Measurements from ENCODE around the gene INO80.
"Not testable (repeated sequence)": the region's sequence is repeated elsewhere in the genome, so short reads cannot be mapped to it uniquely, and the experiment has no call there.

INO80 gene

DNA sequence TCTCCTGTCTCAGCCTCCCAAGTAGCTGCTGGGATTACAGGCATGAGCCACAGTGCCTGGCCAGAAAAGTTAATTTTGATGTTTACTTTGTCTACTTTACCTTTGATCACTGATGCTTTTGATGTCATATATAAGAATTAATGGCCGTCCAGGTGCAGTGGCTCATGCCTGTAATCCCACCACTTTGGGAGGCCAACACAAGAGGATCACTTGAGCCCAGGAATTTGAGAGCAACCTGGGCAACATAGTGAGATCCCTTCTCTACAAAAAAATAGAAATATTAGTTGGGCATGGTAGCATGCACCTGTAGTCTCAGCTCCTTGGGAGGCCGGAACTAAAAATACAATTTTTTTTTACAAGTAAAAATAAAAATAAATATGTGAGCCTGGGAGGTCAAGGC, 6.8 kb upstream of the INO80 start:
- in situ Hi-C loops (cut with MboI; ENCODE audit: low sequenced_read_pairs), result no loop called here

DNA sequence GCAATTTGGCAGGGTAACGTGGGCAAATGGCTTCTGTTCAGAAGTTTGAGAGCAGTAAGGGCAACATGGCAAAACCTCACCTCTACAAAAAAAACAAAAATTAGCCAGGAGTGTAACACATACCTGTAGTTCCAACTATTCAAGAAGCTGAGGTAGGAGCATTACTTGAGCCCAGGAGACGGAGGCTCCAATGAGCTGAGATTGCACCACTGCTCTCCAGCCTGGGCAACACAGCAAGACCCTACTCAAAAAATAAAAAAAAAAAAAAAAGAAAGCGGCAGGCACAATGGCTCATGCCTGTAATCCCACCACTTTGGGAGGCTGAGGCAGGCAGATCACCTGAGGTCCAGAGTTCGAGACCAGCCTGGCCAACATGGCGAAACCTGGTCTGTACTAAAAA, 5.9 kb upstream of the INO80 start:
- in situ Hi-C loops (cut with MboI; ENCODE audit: low sequenced_read_pairs), result no loop called here

DNA sequence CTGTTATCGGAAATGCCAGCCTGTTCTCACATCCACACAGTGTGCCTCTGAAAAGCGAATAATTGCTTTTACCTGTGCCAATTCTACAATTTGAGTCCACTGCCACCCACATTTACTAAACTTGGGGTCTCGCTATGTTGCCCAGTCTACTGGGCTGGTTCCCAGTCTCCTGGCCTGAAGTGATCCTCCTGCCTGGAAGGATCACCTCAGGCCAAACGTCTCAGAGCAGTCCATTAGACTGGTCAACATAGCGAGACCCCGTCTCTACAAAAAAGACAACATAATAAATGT, 827 bp upstream of the INO80 start:
- in situ Hi-C loops (cut with MboI; ENCODE audit: low sequenced_read_pairs), result no loop called here

DNA sequence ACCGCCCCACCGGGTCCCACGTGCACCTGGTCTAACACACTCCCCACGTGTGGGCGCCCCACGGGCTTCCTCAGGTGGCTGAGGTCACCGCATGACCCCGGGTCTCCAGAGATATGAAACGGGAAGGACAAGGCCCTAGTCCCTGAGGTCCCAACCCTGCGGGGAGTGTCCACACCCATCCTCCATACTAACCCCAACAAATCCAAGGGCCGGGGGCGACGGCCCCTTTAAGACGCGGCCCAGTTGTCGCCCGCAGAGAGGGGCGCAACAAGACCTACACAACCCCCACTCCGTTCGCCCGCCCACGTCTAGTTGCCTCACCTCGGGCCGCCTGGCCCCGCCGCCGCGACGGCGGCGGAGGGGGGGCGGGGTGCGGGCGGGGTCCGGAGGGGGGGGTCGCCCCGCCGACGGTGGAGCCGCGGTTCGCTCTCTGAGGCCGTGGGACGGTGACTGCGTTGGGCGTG, 396 bp downstream of the INO80 start:
- in situ Hi-C loops (cut with MboI; ENCODE audit: low sequenced_read_pairs), result no loop called here

DNA sequence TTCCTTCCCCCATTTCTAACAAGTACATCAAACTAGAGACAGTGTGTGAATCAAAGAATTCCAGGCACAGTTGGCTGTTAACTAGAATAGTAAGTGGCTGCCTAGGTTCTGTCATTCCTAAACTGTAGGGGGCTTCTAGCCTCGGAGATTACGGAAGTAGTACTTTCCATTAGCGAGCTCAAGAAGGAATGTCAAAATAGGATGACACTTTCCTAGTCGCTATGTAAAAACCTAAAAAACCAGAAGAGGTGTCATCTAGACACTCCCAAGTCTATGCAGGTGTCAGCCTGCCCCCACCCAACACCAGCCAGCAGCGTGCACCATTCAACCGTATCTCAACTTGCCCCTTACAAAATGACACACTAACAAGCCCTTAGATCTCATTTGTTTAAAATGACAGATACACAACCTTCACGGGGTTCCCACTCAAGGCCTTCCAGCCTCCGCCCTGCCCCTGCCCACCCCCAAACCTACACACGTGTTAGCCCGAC, 874 bp downstream of the INO80 start:
- in situ Hi-C loops (cut with MboI; ENCODE audit: low sequenced_read_pairs), result no loop called here

DNA sequence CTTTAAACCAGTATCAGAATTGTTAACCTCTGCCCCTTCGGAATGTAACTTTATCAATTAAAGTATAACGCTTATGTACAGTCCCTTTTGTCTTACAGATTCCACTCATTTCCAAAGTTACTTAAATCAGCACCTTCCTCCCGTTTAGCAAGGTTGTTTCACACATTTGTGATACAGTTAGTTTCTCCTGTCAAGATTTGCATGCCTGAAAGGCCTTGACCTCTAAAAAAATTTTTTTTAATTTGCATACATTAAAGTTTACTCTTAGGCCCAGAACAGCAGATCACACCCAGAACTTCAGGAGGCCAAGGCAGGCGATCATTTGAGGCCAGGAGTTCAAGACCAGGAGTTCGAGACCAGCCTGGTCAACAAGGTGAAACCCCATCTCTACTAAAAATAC, 9.1 kb downstream of the INO80 start:
- in situ Hi-C loops (cut with MboI; ENCODE audit: low sequenced_read_pairs), result no loop called here

DNA sequence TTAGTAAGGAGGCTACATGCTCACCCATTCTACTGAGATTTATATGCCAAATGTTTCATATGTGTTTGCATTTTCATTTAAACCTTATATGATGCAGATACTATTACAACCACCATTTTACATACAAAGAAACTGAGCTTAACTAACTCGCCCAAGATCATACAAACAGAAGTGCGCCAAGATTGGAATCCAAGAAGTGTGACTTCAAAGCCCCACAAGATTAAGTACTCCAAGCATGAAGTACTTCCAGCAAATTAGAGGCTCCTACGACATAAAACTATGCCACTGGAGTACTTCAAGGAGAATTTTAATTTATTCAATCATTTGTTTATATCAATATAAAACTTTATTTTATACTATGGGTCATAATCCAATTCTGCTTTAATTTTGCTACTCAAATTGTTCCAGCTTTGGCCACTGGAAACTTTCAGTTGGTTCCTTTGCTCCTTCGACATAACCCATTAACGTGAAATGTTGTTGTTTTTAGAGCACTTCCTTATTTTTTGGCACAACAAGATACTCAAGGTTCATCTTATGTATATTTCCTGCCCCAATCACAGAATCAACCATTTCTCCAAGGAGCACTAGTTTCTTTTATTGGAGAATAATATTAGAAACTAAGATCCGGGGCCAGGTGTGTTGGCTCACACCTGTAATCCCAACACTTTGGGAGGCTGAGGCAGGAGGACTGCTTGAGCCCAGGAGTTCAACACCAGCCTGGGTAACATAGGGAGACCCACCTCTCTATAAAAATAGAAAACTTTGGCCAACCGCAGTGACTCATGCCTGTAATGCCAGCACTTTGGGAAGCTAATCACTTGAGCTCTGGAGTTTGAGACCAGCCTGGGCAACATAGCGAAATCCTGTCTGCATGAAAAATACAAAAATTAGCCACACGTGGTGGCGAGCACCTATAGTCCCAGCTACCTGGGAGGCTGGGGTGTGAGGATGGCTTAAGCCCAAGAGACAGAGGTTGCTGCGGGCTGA, 10.4 kb downstream of the INO80 start:
- in situ Hi-C loops (cut with MboI; ENCODE audit: low sequenced_read_pairs), result no loop called here

DNA sequence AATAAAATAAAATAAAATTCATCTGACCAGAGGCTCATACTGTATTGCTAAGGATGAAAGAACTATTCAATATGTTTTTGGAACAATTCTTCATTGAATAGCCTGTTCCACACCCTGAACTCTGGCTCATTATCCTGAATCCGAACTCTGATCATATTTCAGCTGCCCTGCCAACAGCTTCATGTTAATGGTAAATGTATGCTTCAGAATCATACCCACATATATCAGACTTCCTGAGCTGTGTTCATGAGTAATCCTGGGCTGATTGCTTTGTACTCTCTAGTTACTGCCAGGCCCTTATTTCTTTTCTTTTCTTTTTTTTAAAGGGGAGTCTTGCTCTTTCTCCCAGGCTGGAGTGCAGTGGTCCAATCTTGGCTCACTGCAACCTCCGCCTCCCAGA, 11.8 kb downstream of the INO80 start:
- in situ Hi-C loops (cut with MboI; ENCODE audit: low sequenced_read_pairs), result no loop called here

DNA sequence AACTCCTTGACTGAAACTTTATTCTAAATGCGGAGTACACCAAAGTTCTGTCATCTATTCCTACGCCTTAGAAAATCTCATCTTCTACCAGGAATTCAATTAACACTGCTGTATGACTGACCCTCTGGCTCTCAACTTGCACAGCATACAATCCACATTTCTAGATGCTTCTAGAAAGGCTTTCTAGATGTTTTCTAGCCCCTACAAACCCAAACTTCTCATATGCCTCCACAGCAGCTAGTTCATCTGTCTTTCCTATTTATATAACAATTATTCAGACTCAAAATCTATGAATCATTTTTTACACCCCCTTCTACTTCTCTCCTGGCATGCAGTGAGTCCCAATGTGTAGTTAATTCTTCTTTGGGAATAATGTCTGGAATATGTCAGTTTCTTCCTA, 13.2 kb downstream of the INO80 start:
- in situ Hi-C loops (cut with MboI; ENCODE audit: low sequenced_read_pairs), result no loop called here

DNA sequence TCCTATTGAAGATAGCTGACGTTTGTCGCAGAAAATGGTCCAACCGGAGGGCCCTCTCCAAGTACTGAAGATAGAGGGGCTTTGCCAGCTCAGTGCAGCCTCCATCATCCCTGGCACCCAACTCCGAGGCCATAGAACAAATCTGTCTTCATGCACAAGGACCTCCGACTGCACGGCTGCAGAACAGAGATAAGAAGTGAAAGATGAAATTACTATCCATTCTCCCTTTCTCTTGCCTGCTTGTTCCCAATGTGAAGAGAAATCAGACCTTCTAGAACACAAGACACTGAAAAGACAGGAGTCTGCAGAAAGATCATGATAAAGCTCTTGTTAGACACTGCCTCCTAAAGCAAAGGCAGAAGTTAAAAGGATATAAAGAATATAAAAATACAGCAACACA, 19.9 kb downstream of the INO80 start:
- in situ Hi-C loops (cut with MboI; ENCODE audit: low sequenced_read_pairs), result no loop called here

DNA sequence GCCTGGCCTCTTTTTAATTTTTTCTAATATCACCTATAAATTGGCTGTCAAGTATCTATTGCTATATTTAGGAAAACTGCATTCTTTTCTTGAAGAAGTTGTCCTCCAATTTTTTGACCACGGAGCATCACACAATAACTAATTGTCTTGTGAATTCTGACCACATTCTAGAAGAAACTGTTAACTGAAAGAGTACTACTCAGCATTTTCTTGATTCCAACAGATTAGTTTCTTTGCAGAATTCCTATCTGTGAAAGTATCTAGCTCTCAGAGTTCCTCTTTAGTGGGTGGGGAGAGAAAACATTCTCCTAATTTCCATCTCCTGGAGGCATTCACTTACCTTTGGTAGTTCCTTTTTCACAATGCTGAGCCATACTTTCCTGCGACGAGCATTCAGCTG, 31.1 kb downstream of the INO80 start:
- in situ Hi-C loops (cut with MboI; ENCODE audit: low sequenced_read_pairs), result no loop called here

DNA sequence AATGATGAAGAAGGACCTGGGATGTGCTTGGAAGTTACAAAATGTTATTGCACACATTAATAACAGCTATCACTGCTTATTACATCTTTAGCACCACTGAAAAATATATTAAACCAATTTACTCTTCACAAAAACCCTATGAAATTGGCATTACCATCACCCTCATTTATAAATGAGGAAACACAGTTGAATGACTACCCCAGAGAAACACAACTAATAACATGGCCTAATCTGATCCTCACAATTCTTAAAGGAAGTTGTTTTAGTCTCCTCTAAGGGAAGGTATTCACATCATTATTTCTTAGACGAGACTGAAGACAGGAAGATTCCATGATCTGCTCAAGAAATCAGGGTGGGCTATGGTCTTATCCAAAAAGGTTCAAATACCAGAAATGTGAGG, 35.9 kb downstream of the INO80 start:
- in situ Hi-C loops (cut with MboI; ENCODE audit: low sequenced_read_pairs), result no loop called here

DNA sequence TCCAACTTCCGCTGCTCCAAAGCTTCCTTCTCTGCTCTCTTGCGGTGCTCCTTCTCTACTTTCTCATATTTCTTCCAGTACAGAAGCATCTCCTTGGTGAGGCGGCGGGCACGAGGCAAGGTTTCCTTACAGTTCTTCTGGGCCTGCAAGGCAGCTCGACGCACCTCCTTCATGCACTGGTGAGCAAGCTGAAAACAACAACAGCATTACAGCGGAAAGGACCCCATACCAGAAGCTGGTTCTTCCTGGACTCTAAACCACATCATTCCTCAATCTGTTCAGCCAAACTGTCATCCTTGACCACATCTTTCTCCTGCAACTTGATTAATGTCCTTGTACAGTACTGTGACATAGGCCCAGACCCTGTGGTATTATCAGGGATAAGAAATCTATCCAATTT, 36.4 kb downstream of the INO80 start:
- in situ Hi-C loops (cut with MboI; ENCODE audit: low sequenced_read_pairs), result no loop called here

DNA sequence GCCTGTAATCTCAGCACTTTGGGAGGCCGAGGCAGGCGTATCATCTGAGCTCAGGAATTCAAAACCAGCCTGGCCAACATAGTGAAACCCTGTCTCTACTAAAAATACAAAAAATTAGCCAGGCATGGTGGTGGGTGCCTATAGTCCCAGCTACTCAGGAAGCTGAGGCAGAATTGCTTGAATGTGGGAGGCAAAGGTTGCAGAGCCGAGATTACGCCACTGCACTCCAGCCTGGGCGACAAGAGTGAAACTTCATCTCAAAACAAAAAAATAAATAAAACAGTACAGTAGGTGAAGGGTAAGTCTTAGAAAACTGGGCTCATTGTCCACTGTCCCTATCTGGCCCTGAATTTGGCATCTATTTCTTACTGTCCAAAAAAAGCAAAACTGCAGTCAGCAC, 37.2 kb downstream of the INO80 start:
- in situ Hi-C loops (cut with MboI; ENCODE audit: low sequenced_read_pairs), result not testable (repeated sequence)

DNA sequence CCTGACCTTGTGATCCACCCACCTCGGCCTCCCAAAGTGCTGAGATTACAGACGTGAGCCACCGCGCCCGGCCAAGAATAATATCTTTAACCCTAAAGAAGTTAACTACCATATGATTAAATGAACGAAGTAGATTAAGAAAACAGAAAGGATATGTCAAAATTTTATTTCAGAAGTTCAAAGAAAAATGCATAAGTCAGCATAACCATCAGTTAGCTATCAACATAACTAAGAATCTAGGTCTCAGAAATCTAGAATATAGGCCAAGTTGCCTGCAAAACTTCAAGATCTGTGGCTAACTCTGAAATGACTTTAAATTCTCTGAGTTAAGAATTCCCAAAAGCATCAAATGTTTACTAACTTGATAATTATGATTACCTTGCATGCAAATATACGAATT, 38.0 kb downstream of the INO80 start:
- in situ Hi-C loops (cut with MboI; ENCODE audit: low sequenced_read_pairs), result no loop called here

DNA sequence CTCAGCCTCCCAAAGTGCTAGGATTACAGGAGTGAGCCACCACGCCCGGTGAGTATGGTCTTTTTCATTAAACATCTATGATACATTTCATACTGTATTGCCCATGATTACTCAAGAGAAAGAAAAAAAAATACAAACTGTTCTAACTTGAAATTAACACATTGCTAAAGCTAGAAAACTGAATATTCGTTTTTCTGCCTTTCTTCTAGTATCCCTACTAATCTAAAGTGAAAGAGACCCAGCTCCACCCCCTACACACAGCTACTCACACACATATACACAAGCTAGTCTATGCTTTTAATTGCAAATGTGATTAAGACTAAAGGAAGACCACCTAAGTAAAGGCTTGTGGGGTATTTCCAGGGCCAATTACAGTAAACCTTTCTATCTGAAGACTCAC, 43.1 kb downstream of the INO80 start:
- in situ Hi-C loops (cut with MboI; ENCODE audit: low sequenced_read_pairs), result no loop called here

DNA sequence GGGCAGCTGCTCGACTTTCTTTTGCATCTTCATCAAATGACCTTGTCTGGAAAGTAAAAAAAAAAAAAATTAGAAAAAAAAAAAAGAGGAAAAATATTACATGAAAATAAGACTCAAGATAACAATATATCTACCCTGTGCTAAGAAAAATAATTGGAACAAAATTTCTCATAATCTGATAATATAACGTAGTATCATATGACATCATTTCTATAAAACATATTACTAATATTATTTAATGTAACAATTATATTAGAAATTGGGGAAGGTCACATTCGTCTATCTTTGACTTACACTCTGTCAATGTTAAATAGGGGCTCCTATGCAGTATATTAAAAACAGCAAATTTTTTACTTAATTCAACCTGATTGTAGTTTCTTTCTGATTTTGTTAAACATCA, 44.1 kb downstream of the INO80 start:
- in situ Hi-C loops (cut with MboI; ENCODE audit: low sequenced_read_pairs), result no loop called here

DNA sequence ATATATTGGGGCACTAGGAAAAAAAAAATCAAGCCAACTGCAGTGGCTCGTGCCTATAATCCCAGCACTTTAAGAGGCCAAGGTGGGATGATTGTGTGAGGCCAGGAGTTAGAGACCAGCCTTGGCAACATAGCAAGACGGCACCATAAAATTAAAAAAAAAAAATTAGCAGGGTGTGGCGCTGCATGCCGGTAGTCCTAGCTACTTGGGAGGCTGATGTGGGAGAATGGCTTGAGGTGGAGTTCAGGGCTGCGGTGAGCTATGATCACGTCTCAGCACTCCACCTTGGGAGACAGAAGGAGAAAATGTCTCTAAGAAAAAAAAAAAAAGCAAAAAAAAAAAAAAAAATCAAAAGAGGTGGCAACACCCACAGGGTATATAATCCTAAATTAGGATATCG, 49.6 kb downstream of the INO80 start:
- in situ Hi-C loops (cut with MboI; ENCODE audit: low sequenced_read_pairs), result no loop called here

DNA sequence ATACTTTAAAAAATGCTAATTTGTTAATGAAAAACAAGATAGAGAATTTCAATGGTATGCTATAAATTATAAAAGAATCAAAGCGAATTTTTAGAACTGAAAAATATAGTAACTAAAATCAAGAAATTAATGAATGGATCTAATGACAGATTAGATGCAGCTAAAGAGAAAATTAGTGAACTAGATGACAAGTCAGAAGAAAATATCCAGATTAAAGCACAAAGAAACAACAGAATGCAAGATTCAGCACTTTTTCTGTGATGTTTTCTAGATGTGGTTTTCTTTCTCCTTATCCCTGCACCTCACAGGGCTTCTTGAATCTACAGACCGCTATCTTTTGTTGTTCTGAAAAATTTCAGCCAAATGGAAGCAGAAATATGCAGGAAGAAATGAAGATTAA, 54.4 kb downstream of the INO80 start:
- in situ Hi-C loops (cut with MboI; ENCODE audit: low sequenced_read_pairs), result no loop called here

DNA sequence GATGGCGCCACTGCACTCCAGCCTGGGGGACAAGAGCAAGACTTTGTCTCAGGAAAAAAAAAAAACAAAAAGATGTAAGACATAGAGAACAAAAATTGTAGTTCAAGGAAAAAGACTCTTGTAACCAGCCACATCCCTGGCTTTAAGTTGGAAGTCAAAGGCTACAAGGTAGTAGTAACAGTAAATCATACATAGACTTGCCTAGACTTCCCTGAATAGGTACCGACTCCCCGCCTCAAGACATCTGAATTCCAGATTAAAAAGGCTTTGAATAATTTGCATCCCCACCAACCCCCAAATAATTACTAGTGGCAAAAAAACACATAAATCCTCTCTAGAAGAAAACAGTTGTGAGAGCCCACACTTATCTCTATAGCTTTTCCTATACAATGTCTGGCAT, 55.6 kb downstream of the INO80 start:
- in situ Hi-C loops (cut with MboI; ENCODE audit: low sequenced_read_pairs), result no loop called here

DNA sequence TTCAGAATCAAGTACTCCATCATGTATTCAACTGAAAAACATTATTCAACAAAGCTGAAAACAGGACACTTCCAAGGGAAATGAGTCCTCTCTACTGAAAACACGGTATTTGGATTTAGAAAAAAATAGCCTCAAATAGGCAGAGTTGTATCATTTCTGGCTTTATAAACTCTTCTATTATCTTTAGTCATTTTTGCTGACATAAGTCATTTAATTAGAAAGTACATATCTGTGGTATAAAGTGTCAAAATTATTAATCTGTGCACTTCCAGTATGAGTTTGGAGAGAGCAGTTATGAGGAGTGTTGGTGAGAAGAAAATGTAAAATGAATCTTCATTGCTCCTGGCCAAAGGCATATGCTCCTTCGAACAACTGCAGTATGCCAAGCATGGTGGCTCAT, 59.3 kb downstream of the INO80 start:
- in situ Hi-C loops (cut with MboI; ENCODE audit: low sequenced_read_pairs), result no loop called here

DNA sequence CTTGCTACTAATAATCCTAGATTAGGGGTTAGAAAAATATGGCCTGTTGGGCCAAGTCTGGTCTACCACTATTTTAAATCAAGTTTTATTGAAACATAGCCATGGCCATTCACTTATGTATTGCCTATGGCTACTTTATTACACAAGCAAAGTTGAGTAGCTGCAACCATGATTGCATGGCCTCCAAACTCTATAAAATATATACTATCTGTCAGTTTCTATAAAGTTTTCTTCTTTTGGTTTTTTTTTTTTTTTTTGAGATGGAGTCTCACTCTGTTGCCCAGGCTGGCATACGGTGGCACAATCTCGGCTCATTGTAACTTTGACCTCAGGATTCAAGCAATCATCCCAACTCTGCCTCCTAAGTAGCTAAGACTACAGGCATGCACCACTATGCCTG, 60.4 kb downstream of the INO80 start:
- in situ Hi-C loops (cut with MboI; ENCODE audit: low sequenced_read_pairs), result no loop called here

DNA sequence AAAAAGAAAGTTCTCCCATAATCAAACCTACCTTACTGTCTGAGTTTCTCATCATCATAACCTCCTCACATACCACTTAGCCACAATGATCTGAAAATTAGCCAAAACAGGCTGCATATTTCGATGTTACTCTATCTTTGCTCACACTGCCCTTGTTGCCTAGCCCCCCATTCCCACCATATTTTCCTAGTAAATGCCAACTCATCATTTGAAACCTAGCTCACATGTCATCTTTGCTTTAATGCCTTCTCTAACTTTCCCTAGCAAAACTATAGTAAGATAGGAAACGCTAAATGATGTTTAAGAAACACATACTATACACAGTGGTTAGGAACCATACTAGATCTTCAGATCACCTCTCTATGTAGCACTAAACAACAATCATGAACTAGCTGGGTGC, 64.9 kb downstream of the INO80 start:
- in situ Hi-C loops (cut with MboI; ENCODE audit: low sequenced_read_pairs), result no loop called here
